GM18511 (cell line): Measurements from ENCODE around the gene DSCAM.

ENCODE experiments used
- ATAC-seq: cut with Tn5 transposase; IDR thresholded peaks from one replicate; pipeline ENCODE4 v1.9.1; 2021; ENCODE audit warnings: mild to moderate bottlenecking, moderate library complexity; ENCODE audit not compliant: unreplicated experiment

Gene DSCAM

GRCh38 chr21:40839521-40839920 is 7.4 kb downstream of the DSCAM start:
- no peak for ATAC-seq

GRCh38 chr21:40837456-40837855 is 9.5 kb downstream of the DSCAM start:
- no peak for ATAC-seq

DNA sequence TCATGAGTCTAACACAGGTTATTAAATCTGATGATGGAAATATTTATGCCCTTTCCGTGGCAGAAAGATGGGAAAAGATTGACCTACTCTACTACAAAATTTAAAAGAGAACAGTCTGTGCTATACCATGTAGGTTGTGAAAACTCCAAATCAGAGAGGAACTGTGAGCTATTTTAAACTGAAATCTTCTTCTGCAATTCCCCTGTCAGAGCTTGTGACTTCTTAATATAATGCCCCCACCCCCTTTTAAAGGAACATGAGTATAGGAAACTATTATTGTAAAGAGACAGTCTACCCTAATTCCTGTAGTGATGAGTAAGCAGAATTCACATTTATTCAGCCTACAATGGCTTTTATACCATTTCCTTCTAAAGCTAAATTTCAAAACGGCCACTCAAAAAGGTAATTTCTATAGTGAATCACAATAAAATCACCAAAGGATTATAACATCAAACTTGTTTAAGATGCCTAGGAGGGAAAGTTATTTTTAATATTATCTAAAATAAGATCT is 11.7 kb downstream of the DSCAM start:
- ATAC-seq = no peak

DNA sequence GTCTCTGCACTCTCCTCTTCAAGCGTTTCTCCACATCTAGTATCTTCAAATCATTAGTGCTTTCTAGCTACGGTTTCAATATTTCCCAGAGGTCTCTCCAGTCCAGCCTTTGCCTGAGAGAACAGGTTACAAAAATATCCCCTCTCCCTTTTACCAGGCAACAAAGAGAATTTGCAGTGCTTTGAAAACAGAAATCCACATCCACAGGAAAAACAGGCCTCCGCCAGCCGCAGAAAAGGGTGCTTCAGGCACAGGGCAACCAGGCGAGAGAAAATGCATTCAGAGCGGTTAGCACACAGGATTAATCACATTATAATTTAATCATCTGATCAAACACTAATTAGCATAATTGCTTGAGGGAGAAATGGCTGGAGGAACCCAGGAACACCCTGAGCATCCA is 13.8 kb downstream of the DSCAM start:
- ATAC-seq = no peak

- no peak for ATAC-seq
These were observed 14.6 kb downstream of the DSCAM start for GRCh38 chr21:40832316-40832715.

DNA sequence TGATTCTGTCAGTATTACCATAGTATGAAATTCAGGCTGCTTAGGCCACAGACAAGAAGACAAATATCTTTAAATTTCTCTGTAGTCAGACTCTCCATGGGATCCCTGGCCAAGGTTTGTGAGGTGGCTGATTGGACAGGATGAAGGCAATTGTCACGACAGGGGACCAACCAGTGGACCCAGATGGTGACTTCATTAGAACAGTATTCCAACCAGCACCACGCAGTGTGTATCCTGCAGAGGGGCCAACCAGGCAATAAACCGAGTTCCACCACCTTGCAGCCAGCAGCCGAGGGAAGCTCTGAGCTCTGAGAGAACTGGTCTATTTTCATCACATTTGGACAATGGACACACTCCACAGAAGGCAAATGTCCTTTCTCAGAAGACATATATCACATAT is 16.1 kb downstream of the DSCAM start:
- ATAC-seq = no peak

GRCh38 chr21:40829791-40830190 is 17.2 kb downstream of the DSCAM start:
- no peak for ATAC-seq

DNA sequence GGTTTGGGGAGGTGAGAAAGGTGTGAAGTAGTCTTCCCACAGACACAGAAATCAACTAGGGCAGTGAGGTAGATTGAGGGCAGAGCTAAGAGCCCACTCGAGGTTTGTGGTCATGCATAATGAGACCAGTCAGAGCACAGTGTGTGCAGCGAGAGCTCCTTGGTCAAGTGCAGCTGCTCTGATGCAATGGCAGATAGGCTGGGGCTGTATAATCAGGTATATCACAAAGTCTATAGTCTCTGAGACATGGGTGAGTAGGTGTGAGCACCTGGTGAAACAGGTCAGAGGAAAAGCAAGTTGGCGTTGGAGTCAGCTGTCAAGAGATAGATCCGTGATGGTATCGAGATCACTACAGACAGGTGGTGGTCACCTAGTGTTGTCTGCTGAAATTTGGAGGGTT is 17.6 kb downstream of the DSCAM start:
- no peak for ATAC-seq

- ATAC-seq = no peak
These were observed 19.4 kb downstream of the DSCAM start for GRCh38 chr21:40827509-40827908.

DNA sequence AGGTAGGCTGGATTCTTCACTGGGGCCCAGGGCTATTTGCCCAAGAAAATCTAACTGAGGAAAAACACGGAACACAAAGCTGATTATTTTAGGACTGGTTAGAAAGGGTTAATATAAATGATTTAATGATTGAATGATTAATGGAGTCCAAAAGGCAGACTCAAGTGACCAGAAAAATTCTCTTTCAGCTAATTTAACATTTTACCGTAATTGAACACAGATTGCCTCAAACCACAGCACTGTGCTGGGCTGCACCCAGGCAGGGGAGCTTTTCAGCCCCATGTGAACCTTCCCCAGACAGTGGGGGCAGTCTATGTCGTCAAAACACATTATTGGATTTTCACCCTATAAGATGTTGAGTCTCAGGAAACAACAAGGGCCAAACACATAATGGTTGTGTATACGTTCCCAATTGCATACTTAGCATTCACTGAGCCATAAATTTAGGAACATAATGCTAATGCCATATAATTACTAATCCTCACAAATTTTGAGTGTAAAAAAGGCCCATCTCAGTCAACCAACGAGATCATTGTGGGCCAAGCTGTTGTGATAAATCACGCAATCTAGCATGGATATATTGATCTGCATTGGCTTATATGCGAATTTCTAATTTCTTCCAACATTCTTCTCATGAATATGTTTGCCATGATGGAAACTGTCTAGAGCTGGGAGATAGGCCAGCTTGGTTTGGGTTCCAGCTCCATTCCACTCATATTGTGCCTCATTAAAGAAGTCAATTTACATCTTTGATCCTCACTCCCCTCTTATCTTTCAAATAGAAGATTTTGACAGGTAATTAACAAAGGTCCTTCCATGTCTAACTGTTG is 27.7 kb downstream of the DSCAM start:
- no peak for ATAC-seq

DNA sequence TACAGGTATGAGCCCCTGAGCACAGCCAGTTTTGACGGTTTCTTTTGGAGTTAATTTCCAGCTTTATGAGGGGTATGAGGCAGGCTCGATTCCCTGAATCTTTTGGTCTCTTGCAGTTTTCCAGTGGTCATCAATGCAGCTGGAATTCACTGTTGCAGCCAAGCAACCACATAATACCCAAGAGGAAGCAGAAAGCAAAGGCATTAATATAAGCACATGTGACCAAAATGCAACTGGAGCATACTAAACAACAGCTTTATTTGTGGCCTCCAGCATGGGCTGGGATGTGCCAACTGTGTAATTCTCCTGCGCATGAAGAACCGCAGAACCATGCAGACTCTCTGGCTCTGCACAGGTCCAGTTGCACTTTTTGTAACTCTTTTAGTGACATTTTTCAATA is 33.0 kb downstream of the DSCAM start:
- ATAC-seq = no peak

DNA sequence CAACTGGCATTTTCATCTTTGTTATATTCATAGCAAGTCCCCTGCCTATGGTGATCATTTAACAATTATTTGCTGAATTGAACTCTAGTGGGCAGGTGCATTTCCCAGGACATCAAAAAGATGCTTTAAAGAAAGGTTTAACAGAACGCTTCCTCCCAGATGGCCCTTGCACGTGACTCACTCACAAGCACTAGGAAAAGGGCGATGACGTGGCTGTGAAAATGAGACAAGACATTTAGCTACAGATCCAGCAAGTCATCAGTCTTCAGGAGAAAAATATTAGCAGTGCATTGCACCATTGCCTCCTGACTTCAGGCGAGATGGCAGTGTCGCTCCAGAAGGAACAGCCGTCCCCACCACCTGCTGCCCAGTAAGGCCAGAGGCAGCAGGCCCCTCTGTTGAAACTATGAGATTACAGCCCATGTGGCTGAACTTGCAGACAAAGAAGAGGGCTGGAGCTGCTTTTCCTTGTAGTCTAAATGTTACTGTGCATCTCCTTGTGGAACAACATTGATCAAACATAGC is 37.2 kb downstream of the DSCAM start:
- ATAC-seq = no peak

GRCh38 chr21:40803101-40803500 is 43.9 kb downstream of the DSCAM start:
- no peak for ATAC-seq

DNA sequence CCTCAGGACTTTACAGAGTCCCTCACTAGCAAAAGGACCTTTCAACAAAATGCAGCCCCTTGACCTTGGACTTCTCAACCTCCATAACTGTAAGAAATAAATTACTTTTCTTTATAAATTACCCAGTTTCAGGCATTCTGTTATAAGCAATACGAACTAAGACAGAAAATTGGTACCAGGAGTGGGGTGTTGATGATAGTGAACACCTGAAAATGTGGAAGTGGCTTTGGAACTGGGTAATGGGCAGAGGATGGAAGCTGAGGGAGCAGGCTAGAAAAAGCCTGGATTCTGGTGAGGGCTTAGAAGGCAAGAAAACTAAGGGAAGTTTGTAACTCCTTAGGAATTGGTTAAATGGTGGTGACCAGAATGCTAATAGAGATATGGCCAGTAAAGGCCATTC is 46.8 kb downstream of the DSCAM start:
- ATAC-seq = no peak

DNA sequence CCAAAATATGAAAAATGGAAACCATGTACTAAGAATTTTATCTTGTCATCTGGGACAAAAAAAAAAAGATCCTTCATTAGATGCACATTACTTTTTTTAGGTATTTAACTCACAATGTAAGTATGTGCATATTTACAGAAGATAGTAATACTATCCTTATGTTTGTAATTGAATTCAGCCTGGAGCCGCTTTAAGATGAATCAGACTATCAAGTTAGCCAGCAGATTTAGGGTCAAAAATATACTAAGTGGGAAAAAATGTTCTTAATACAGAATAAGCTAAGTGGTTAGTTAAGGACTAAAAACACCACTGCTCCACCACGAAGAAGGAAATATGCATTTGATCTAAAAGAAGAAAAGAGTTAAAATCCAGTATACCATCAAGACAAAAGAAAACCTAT is 49.1 kb downstream of the DSCAM start:
- no peak for ATAC-seq

DNA sequence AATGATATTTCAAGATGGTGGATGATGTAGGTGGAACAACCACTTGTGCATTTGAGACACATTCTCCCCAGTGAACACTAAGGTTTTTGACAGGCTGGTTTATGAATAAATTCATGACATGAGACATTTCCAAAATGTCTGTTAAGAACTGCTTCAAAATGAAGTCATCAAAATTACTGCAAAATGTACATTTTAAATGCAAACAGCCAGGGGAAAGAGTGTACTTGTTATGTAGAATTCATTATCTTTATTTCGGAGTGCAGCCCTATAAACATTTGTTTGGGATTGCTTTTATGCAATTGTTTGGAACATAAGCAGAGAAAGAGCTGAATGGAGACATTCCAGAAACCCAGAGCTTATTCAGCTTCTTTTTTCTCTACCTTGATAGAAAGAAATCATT is 49.5 kb downstream of the DSCAM start:
- no peak for ATAC-seq

DNA sequence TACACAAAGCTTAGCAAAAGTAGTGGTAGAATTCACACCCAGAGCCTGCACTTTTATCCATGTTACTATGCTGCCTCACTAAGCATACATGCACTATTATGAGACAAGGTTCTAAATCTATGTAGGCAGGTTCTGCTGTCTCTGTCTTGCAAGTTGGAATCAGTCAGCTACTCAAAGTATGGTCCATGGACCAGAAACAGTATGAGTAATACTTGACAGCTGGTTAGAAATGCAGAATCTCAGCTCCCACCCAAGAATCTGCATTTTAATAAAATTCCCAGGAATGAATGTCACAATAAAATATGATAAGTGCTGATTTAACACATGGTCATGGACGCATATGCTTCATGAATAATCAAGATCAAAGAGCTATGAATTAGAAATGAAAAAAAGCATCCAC is 50.5 kb downstream of the DSCAM start:
- ATAC-seq = no peak

DNA sequence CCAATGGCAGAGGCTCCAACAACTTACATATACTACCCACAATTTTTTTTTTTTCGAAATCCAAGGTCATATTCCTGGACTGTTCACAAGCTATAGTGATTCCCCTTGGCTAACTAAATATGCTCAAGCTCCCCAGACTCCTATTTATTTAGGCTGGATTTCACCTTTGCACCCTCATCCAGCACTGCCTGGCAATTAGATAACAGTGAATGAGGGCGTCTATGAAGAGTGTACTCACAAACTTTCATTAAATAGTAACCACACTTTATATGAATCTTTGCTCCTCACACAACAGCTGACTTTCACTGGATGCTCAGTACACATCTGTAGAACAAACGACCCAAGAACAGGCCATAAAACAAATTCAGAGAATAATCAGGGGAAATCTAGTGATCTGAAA is 51.6 kb downstream of the DSCAM start:
- ATAC-seq = no peak

DNA sequence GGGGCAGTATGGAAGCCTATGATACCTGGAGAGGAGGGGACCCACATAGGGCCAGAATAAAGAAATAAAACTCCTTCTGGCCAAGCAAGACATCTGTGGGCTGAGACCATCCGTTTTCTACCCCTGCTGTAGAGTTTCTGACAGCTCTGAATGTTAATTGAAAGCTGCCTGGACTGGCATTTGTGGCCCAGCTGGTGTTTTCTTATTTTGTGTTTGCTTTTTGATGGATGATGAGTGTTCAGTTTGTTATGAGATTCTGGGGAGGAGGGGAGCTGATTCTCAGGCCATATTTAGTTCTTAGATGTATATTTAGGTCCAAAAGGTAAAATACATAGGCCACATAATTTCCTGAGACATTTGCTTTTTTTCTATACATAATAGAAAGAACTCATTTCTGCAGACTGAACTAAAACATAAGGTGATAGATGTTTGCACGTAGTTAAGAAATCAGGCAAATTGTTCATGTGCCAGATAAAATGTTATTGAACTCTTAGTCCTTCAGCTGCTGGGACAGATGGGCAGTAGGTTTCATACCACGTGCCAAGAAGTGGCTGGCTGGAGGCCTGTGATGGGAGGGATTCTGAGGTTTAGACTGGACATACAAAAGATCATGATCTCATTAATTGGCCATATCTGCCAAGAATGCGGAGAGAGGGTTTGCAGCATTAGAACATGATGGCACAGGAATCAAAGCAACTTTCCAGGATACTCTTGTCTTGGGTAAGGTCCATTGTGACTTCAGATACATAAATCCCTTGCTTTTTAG is 54.1 kb downstream of the DSCAM start:
- ATAC-seq = no peak

DNA sequence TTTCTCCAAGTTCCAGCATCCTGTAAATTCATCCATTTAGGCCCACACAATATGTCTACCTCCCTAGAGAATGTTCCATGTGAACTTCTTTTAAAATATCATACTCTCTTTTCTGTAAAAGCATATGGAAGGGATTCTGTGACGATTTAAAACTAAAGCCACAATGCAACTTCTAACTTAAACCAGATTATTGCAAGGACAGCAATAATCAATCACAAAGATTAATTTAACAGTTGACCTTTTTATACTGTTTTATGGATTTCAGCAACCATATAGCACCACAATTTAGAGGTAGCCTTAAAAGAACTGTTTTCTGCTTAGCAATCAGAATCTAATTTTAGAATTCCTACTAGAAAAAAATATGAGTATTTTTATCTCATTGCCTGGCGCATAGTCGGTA is 58.3 kb downstream of the DSCAM start:
- ATAC-seq = no peak

GRCh38 chr21:40783404-40783803 is 63.6 kb downstream of the DSCAM start:
- ATAC-seq = no peak
